Renal pelvis (tissue), 4 donors: Measurements from ENCODE around the gene TRNP1. TPM values are rescaled to one million over a fixed set of nuclear protein-coding genes. Genes with fewer than 3 reads are reported as not detected.
A peak's percentile ranks its signal among the peaks of the same experiment; 100 is the strongest.
"Not testable (repeated sequence)": the region's sequence is repeated elsewhere in the genome, so short reads cannot be mapped to it uniquely, and the experiment has no call there.

Experiments
- DNase-seq: peaks from one replicate; pipeline ENCODE4 v3.0.0-alpha.2; 2013
- polyA plus RNA-seq, 3 donors: library from polyadenylated mRNA; unstranded; fragments of 120-200 nt; gene quantifications; one replicate each; pipeline ENCODE4 v1.2.1, GENCODE V29; 2013; ENCODE audit not compliant: insufficient read length in 3 of 3

TRNP1 gene
- polyA plus RNA-seq, 3 donors: 5.5 to 6.8 (median 6.0) TPM

DNA sequence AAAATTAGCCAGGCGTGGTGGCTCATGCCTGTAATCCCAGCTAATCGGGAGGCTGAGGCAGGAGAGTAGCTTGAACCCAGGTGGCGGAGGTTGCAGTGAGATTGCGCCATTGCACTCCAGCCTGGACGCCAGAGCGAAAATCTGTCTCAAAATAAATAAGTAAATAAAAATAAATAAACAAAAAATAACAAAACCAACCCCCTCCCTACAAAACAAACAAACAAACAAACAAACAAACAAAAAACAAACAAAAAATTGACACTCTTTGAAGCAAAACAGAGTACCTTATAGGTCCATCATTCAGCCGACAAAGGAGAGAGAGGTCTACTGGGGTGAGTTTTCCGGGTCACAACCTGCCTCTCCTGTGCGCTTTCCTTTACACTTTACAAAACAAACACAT, 27.9 kb upstream of the TRNP1 start:
- DNase-seq: no peak

DNA sequence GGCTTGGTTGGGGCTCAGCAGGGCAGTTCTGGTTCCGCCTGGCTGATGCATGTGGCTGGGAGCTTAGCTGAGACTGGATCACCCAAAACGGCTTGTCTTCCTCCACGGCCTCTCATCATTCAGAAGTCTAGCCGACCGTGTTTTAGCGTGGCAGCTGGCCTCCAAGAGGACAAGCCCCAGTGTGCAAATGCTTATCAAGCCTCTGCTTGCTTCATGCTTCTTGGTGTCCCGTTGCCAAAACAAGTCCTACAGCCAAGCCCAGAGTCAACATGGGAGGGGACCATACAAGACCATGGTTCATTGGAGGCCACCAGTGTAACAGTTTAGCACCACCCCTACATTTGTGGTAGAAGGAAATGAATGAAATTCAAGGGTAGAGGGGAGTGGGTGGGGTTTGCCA, 22.7 kb upstream of the TRNP1 start:
- no peak for DNase-seq

DNA sequence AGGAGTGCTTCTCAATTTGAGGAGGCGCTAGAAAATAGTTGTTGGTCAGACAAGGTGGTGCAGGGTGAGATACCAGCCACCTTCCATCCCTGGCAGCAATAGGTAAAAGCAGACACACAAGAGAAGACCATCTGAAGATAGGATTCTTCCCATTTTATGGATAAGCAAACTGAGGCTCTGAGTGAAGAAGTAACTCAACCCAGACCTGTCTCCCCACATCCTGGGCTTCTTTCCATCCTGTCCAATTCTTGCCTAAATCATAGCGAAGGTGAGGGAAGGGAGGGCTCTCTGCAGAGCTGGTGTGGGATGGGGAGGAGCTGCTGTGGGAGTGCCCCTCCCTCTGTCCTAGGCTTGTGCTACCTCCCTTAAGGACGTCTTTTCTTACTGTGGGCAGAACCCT, 21.9 kb upstream of the TRNP1 start:
- DNase-seq: no peak

DNA sequence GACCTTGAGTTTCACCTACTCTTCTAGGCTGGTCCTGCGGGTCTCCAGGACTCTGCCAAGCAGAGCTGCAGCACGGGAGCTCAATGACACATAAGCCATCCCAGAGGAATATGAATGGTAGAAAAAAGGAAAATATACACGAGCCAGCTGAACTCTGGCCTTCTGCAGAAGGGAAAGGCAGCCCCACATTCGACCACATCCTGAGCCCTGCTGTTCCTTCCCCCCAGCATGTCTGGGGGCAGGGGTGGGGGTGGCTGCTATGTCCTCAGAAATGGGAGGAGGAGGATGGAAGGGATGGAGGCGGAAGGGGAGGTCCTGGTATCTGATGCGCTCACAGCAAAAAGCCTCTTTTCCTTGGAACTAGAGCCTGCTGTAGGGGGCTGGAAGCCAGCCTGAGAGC, 21.1 kb upstream of the TRNP1 start:
- no peak for DNase-seq

DNA sequence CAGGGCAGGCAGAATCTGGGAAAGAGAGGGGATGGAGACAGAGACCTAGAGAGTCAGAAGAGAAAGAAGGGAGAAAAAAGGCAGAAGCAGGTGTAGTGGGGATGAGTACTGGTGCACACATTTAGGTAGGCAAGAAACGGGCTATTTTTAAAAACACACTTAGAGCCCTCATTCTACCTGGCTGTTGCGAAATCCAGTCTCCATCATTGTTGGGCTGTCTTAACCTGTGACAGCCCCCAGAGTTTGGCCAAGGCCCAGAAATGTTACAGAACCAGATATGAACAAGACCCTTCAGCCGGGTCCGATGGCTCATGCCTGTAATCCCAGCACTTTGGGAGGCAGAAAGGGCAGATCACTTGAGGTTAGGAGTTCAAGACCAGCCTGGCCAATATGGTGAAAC, 20.7 kb upstream of the TRNP1 start:
- DNase-seq: no peak

DNA sequence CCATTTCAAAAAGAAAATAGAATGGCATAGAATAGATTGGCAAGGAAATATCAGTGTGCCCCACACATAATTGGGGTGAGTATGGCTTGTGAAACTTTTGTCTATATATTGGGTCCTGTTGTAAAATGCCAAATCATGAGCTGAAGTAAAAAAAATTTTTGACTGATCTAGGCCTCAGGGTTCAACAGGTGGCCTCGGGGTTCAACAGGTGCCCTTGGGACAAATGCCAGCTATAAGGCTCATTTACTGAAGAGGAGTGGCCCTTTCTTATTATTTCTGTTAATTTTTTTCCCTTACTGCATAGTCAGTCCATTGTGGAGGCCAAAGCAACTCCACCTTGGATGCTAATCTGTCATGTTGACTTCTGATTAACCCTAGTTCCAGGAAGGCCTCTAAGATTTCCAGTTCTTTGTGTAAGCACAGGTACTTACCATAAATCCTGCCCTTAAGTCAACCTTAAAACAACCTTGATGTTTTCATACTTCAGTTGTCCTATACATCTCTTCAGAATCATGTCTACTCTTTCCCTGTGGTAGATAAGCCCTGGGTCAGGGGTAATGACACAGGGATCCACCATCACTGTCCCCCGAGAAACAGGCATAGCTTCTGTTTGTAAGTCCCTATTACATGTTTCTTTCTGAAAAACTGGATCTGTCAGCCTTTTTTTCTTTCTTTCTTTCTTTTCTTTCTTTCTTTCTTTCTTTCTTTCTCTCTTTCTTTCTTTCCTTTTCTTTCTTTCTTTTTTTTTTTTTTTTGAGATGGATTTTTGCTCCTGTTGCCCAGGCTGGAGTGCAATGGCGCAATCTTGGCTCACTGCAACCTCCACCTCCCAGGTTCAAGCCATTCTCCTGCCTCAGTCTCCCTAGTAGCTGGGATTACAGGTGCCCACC, 16.6 kb upstream of the TRNP1 start:
- no peak for DNase-seq

DNA sequence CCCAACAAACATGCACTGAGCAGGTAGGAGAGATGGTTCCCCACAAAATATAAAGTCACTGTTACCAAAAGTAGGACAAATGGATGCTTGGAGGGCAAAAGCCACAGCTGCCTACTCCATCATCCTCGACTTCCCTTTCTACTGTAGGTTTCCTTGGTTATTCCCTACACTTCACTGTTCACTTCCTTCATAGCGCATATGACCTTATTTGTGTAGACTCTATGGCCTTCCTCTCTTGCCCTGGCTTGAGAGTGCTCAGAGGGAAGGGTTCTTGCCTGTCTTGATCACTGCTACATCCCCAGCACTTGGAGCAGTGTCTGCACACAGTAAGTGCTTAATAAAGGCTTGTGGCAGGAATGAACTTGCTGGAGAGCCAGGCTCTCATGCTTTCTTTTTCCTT, 14.6 kb upstream of the TRNP1 start:
- no peak for DNase-seq

DNA sequence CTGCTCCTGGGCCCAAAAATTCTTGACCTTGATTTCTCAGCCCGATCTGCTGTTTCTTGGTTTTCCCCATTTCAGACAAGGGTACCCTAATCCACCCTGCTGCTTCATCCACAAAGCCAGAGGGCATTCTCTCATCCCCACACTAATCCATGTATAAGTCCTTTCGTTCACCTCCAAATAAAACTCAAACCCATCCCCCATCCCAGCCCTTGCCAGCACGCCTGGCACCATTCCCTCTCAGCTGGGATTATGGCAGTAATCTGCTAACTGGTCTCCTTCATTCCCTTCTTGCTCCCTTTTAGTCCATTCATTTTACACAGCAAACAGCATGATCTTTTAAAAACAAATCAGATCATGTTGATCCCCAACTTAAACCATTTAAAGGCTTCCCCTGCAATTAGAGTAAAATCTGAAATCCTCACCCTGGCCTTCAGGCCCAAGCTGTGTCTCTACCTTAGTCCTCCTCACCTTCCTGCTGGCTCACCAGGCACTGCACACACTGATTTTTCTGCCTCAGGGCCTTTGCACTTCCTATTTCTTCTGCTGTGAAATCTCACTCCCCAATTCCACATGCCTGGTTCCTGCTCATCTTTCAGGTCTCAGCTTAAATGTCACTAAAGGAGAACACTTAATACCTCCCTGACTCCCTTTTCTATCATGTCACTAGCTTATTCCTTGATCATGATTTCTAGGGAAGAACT, 12.2 kb upstream of the TRNP1 start:
- no peak for DNase-seq

DNA sequence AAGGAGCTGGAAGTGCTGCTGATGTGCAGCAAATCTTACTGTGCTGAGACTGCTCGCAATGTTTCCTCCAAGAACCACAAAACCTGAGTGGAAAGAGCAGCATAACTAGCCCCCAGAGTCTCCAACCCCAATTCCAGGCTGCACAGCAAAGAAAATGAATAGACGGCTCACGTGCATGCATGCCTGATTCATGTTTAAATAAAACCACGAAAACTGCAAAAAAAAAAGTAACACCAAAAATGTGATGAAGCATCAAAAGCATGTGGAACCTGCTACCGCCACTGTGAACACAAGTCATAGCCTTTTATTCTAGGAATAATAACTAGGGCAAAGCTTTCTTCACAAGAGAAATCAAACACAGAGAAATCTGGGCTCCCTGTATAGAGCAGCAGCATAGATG, 9.6 kb upstream of the TRNP1 start:
- no peak for DNase-seq

DNA sequence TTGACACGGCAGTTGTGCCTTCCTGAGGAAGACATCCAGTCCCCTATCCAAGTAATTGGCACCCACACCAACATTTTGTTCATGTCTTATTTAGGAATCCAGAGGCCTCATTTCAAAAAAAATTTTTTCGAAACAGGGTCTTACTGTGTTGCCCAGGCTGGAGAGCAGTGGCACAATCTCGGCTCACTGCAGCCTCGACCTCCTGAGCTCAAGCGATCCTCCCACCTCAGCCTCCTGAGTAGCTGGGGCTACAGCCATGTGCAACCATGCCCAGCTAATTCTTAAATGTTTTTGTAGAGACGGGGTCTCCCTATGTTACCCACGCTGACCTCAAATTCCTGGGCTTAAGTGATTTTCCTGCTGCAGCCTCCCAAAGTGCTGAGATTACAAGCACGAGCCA, 9.2 kb upstream of the TRNP1 start:
- no peak for DNase-seq

DNA sequence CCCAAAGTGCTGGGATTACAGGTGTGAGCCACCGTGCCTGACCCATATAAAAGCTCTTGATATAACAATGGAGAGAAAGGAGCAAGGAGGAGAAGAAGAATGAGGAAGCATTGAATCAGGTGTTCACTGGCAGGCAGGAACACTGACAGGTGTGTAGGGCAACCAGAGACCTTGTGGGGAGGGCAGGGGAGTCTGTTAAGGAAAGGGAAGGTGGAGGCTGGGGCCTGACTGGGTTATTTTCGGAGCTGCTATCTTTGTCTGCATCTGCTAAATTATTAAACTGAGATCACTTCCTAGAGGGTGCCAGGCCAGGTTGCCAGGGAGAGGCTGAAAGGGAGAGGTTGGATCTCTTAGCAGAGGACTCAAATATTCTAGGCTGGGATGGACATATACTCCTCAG, 6.8 kb upstream of the TRNP1 start:
- no peak for DNase-seq

DNA sequence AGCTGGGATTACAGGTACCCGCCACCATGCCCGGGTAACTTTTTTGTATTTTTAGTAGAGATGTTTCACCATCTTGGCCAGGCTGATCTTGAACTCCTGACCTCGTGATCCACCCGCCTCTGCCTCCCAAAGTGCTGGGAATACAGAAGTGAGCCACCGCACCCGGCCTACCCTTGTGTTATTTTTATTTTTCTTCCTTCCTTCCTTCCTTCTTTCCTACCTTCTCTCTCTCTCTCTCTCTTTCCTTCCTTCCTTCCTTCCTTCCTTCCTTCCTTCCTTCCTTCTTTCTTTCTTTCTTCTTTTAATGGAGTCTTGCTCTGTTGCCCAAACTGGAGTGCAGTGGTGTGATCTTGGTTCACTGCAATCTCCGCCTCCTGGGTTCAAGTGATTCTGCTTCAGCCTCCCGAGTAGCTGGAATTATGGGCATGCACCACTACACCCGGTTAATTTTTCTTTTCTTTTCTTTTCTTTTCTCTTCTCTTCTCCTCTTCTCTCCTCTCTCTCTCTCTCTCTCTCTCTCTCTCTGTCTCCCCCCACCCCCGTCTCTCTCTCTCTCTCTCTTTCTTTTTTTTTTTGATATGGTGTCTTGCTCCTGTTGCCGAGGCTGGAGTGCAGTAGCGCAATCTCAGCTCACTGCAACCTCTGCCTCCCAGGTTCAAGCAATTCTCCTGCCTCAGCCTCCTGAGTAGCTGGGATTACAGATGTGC, 3.9 kb upstream of the TRNP1 start:
- not testable (repeated sequence) for DNase-seq

DNA sequence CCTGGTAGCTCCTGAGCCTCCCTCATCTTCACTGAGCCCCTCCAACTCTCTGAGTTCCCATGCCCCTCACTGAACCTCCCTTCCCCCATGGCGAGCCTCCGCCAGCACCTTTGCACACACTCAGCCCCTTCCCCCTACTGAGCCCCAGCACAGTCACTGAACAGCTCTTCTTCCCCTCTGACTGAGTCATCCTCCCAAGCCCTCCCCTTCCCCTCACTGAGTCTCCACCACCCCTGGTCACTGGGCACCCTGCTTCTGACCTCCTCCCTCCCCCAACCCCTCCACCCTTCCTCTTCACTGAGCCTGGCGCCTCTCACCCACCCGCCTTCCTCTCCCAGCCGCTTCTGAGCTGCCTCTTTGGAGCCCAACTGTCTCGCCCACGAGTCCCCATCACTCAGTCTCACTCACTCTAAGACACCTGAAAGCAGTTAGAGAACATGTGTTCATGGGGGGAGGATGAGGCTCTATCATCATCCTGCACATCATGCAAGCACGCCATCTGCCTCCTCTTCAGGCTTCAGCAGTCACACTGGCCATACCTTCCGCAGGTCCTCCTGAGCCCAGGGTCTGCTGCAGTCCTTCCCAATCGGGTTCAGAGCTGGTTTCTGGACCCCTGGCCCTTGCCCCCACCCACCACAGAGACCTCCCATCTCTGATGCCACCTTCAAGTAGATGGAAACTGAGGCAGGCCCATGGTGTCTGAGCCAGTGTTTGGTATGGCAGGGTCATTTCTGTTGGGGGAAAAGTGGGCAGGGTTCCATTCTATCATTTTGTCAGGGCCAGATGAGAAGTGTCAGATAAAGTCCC, 2.0 kb upstream of the TRNP1 start:
- DNase-seq: no peak

DNA sequence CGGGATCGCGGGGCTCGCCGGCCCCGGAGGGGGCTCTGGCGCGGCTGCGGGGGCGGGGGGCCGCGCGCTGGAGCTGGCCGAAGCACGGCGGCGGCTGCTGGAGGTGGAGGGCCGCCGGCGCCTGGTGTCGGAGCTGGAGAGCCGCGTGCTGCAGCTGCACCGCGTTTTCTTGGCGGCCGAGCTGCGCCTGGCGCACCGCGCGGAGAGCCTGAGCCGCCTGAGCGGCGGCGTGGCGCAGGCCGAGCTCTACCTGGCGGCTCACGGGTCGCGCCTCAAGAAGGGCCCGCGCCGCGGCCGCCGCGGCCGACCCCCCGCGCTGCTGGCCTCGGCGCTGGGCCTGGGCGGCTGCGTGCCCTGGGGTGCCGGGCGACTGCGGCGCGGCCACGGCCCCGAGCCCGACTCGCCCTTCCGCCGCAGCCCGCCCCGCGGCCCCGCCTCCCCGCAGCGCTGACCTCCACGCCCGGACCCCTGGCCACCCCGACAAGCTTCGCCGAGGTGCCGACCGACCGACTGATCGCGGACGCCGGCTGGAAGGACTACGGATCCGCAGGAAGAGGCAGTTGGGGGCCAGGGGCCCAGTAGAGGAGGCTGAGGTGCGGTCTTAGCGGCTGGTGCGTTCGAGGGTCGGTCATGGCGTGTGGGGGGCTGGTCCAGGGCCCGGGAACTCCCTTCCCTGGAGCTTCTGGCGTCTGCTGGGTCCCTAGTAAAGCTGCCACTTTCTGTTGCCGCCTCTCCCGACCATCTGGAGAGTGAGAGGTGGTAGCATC, 711 bp downstream of the TRNP1 start:
- no peak for DNase-seq

DNA sequence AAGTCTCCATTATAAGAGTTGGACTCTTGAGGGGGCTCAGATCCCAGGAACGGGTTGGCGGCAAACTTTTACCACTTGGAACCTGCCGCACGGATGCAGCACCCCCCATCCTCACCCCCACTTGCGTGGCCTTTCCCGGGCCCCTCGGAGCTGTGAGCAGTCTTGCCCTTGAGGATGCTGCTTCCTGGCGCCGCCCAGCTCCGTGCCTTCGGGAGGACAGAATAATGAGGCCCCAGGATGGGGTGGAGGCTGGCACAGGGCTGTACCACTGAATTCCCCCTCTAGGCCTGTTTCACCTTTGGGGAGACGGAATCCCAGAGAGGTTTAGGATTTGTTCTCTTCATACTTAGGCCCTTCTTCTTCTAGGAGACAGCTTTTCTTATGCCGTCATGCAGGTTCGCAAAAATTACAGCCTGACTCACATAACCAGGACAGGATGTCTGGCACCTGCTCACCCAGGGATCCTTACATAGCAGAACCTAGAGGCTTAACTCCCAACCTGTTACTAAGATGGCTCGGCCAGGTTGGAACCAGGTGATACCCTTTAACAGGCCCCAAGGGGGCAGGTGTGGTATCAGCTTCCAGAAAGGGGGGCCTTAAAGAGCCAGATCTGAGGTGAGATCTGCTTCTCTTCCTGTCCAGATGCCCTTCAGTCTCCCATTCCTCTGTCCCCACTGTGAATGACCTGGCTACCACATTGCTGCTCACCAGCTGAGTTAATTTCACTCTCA, 1.5 kb downstream of the TRNP1 start:
- no peak for DNase-seq

DNA sequence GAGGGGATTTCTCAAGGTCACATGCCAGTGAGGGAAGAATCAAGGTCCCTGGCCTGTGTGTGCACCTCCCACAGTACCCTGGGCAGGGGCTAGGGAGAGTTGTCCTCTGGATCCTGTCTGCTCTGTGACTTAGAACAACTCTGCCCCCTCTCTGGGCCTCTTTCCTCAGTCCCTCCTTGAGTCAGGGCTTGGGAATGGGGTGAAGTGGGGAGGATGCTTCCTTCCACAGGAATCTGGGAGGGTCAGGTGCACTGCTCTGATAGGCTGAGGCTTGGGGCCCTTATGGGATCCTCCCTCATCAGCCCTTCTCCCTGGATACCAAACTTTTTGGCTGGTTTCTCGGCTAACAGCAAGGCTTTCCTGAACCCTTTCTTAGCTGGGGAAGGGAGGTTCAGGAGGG, 2.5 kb downstream of the TRNP1 start:
- DNase-seq: no peak

DNA sequence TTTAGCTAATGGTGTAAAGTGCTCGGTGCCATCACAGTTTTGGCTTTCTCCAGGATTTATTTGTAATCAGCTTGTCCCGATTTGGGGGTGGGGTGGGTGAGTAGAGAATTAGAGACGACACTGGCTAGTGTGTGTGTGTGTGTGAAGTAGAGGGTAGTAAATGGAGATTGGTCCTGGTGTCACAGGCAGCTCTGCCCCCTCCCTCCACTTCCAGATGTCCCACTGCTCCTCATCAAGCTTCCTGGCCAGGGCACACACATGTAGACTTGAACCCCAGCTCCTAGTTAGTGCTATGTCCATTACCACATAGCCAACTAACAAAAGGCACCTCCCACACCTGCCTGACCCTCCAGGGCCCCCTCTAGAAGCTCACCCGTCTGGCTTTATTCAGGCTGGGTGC, 3.2 kb downstream of the TRNP1 start:
- no peak for DNase-seq

DNA sequence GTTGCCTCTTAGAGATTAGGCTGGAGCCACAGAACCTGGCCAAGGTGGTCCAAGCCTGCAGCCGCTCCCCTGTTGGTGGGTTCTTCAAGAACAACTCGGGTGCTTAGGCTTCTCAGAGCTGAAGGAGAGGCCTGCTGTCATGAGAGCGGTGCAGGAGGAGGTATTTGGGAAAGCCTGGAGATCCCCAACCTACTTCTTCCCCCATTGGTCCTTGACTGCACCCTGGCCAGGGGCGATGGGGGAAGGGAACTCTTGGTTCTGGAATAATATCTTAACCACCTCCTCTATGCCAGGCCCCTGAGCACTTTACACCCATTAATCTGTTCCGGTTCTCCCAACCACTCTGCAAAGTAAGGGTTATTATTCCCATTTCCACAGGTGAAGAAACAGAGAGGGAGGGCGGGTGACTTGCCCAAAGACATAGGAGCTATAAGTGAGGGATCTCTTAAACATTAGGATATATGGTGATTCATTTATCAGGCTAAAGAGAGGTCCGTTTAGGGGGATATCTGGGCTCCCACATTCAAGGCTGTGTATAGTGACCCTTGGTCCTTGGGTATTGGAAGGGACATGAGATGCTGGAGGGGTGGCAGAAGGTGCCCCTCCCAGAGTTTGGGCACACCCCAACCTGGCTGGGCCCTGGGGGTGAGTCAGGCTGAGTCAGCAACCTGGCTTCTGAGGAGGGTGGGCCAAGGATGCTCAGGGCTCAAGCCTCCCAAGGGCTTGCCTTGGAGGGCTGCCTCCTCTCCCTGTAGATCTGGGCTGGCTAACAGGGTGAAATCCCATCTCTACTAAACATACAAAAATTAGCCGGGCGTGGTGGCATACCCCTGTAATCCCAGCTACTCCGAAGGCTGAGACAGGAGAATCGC, 5.2 kb downstream of the TRNP1 start:
- no peak for DNase-seq

DNA sequence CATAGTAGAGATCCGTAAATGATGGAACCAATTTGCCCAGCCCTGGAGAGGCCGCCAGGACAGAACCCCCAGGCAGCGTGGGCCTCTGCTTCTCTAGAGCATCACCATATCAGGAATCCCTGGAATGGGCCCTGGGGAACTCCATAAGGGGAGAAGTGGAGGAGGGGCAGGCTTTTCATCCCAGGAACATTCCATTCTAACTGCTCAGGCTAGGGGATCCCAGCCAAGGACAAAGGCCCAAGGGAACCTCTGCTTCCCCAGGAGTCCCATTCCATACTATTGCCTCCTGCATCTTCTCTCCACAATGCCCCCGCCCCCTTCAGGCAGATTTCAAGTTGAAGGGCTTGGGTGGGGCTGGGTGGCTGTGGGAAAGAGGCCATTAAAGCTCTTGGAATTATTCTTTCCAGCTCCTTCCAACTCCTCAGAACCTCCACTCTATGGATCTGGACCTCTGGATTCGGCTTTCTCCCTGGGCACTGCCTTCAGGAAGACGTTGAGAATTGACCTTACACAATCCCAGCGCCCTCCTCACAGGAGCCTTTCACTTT, 6.0 kb downstream of the TRNP1 start:
- peak; percentile 76 for DNase-seq
